Prostate gland (tissue), 2 donors: ENCODE data around the gene FNBP1L.

Experiments
- CTCF ChIP-seq, 4 experiments: fragments of 200-600 bp in 2 of 4; fragments of 450-650 bp in 2 of 4; sonication (generic) in 2 of 4; IDR thresholded peaks; 1 replicate in 3 of 4; 2 replicates in 1 of 4; pipeline ENCODE4 v1.5.1; 2016 to 2019; ENCODE audit warnings: antibody characterized with exemption in 4 of 4, mild to moderate bottlenecking in 2 of 4, moderate library complexity in 2 of 4
- POLR2AphosphoS5 ChIP-seq: sonication (generic); formaldehyde crosslinking; IDR thresholded peaks from one replicate; pipeline ENCODE4 v1.6.1; 2017; ENCODE audit warnings: antibody characterized with exemption

- no peak for TF ChIP-seq CTCF (IDR thresholded peaks at IDR 0.05)
- peak; percentile 90 for TF ChIP-seq POLR2AphosphoS5
Observed at GRCh38 chr1:93585059-93585966, 137.4 kb downstream of the FNBP1L start.
